K562 (cell line): Measurements from ENCODE around the gene SUPT3H.

Source experiments
- BCL6 ChIP-seq: fragments of 250-450 bp; sonication (Bioruptor Pico); IDR thresholded peaks from 2 replicates; pipeline ENCODE4 v1.4.0; 2020
- CEBPG ChIP-seq, 3 experiments: fragments of 200-800 bp in 1 of 3; sonication (Bioruptor generic) in 1 of 3; sonication (generic) in 1 of 3; formaldehyde crosslinking in 1 of 3; IDR thresholded peaks in 2 of 3; conservative IDR thresholded peaks in 1 of 3; 2 replicates each; pipeline versions ENCODE4 v1.6.1 to v1.8.0; 2016 to 2022; ENCODE audit warnings: missing compliant biosample characterization in 2 of 3, missing genetic modification characterization in 2 of 3, mild to moderate bottlenecking in 1 of 3, missing genetic modification reagents in 1 of 3
- CTCF ChIP-seq, 3 experiments: IDR thresholded peaks in 2 of 3; conservative IDR thresholded peaks in 1 of 3; 2 replicates each; pipeline ENCODE4 v1.5.1; 2011 to 2012; ENCODE audit warnings: low read length in 3 of 3, mild to moderate bottlenecking in 3 of 3, control low read depth in 2 of 3, improper control_type of control experiment in 1 of 3, inconsistent platforms in 1 of 3, low read depth in 1 of 3, mixed read lengths in 1 of 3, moderate library complexity in 1 of 3; ENCODE audit not compliant: insufficient read depth in 2 of 3
- DNMT1 ChIP-seq: fragments of 450-650 bp; IDR thresholded peaks from 2 replicates; pipeline ENCODE4 v1.6.1; 2016; ENCODE audit warnings: antibody characterized with exemption, mild to moderate bottlenecking
- EZH2 ChIP-seq: IDR thresholded peaks from 2 replicates; pipeline ENCODE4 v1.6.1; 2012; ENCODE audit warnings: low read depth, mild to moderate bottlenecking, inconsistent platforms, low read length, borderline replicate concordance
- FOXJ3 ChIP-seq: sonication (generic); formaldehyde crosslinking; IDR thresholded peaks from 2 replicates; pipeline ENCODE4 v1.4.0; 2020; ENCODE audit warnings: mild to moderate bottlenecking, missing genetic modification reagents
- KDM5B ChIP-seq: fragments of 200-600 bp; sonication (generic); IDR thresholded peaks from 2 replicates; pipeline ENCODE4 v1.6.1; 2012; ENCODE audit warnings: low read depth, mild to moderate bottlenecking, moderate library complexity, low read length, control low read depth, inconsistent platforms; ENCODE audit not compliant: insufficient replicate concordance
- PHF8 ChIP-seq: fragments of 200-600 bp; sonication (generic); IDR thresholded peaks from 2 replicates; pipeline ENCODE4 v1.6.1; 2012; ENCODE audit warnings: mixed run types, mild to moderate bottlenecking, inconsistent platforms, low read length, moderate library complexity, borderline replicate concordance
- PYGO2 ChIP-seq: fragments of 450-650 bp; IDR thresholded peaks from 2 replicates; pipeline ENCODE4 v1.6.1; 2016; ENCODE audit warnings: mild to moderate bottlenecking, missing genetic modification characterization, moderate library complexity, missing compliant biosample characterization
- RAD21 ChIP-seq, 2 experiments: fragments of 250-450 bp in 1 of 2; fragments of 450-650 bp in 1 of 2; sonication (Bioruptor Pico) in 1 of 2; formaldehyde crosslinking in 1 of 2; IDR thresholded peaks in 1 of 2; conservative IDR thresholded peaks in 1 of 2; 2 replicates each; pipeline versions ENCODE4 v1.4.0 to v1.8.0; 2020 to 2022; ENCODE audit warnings: mild to moderate bottlenecking in 2 of 2, moderate library complexity in 1 of 2
- U2AF1 ChIP-seq: fragments of 200-400 bp; formaldehyde crosslinking; optimal IDR thresholded peaks from 2 replicates; pipeline ENCODE3; 2017; ENCODE audit warnings: mild to moderate bottlenecking, low read depth, low read length, moderate library complexity
- ZKSCAN1 ChIP-seq: fragments of 150-350 bp; IDR thresholded peaks from 2 replicates; pipeline ENCODE4 v1.6.1; 2016; ENCODE audit warnings: low read depth, low read length
- TF ChIP-seq, protein P1 (sequence below), 2 experiments: fragments of 450-650 bp; IDR thresholded peaks; 2 replicates each; pipeline ENCODE4 v1.6.1; 2016; ENCODE audit warnings: mild to moderate bottlenecking in 2 of 2, borderline replicate concordance in 1 of 2, low read depth in 1 of 2, moderate library complexity in 1 of 2

DNA sequence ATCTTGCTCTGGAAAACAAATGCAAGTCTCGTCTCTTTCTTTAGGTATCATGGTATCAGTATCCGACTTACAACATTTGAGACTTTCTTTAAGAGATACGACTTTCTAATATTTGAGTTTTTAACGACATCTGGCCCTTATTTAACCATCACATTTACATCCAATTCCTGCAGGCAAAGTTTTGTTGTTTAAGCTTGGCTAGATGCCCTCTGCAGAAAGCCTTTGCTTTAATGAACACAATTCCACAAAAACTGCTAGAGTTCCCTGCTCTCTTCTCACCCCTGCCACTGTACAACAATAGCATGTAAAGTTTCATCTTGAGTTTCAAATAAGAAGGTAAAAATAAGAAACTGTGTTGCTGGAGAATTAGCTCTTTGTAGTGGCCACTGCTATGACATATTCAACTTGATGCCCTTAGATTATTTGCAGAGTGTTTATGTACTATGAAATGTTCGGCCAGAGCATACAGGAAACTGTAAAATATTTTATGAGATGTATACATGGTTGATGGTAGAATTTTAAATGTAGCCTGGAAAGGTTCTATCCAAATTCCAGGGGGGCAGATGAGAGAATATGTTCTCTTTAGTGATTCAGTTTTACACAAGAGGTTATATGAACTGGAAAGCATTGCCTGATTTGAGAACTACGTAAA is 551.6 kb downstream of the SUPT3H start:
- TF ChIP-seq FOXJ3 (CRISPR knock-in tag) = no peak
- TF ChIP-seq RAD21 (CRISPR knock-in tag; conservative IDR thresholded peaks at IDR 0.05 in 1 of 2, IDR thresholded peaks at IDR 0.05 in 1 of 2) = no peak
- TF ChIP-seq ZKSCAN1 = no peak
- TF ChIP-seq BCL6 (CRISPR knock-in tag) = no peak
- TF ChIP-seq PYGO2 = no peak
- TF ChIP-seq, protein P1, sequence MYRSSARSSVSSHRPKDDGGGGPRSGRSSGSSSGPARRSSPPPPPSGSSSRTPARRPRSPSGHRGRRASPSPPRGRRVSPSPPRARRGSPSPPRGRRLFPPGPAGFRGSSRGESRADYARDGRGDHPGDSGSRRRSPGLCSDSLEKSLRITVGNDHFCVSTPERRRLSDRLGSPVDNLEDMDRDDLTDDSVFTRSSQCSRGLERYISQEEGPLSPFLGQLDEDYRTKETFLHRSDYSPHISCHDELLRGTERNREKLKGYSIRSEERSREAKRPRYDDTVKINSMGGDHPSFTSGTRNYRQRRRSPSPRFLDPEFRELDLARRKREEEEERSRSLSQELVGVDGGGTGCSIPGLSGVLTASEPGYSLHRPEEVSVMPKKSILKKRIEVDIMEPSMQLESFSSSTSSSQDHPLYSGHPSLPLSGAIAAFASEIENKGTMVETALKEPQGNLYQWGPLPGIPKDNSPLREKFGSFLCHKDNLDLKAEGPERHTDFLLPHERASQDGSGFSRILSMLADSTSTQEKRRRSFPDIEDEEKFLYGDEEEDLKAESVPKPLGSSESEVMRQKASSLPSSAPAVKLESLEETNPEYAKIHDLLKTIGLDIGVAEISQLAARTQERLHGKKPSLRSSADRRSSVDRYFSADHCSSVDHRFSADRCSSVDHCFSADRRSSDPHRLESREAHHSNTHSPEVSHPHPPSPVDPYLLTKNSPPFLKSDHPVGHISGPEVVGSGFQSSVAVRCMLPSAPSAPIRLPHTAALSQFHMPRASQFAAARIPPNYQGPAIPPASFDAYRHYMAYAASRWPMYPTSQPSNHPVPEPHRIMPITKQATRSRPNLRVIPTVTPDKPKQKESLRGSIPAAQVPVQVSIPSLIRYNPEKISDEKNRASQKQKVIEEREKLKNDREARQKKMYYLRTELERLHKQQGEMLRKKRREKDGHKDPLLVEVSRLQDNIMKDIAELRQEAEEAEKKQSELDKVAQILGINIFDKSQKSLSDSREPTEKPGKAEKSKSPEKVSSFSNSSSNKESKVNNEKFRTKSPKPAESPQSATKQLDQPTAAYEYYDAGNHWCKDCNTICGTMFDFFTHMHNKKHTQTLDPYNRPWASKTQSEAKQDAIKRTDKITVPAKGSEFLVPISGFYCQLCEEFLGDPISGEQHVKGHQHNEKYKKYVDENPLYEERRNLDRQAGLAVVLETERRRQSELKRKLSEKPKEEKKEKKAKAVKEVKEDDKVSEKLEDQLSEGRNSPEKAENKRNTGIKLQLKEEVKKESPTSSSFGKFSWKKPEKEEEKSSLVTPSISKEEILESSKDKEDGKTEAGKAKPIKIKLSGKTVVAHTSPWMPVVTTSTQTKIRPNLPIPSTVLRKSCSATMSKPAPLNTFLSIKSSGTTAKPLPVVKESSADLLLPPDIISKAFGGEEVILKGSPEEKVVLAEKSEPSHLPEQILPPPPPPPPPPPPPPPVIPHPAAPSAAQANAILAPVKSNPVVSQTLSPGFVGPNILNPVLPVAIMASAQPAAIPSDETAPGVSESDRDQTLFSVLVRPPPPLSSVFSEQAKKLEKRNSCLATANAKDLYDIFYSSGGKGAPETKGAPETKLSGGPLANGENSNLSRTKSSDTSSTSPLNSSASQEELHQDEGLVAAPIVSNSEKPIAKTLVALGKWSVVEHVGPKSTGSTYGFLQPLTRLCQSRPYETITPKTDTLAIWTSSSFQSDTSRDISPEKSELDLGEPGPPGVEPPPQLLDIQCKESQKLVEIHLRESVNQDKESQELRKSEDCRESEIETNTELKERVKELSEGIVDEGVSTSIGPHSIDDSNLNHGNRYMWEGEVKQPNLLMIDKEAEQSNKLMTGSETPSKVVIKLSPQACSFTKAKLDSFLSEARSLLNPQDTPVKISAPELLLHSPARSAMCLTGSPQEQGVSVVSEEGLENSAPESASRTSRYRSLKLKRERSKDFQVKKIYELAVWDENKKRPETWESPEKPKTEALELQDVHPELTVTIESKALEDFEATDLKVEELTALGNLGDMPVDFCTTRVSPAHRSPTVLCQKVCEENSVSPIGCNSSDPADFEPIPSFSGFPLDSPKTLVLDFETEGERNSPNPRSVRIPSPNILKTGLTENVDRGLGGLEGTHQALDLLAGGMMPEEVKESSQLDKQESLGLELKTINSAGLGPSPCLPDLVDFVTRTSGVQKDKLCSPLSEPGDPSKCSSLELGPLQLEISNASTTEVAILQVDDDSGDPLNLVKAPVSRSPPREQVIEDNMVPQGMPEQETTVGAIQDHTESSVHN (IDR thresholded peaks at IDR 0.05; ENCODE audit: borderline replicate concordance in 1 of 2, low read depth in 1 of 2) = no peak
- no peak for TF ChIP-seq PHF8
- TF ChIP-seq U2AF1 = no peak
- TF ChIP-seq KDM5B = no peak
- no peak for TF ChIP-seq CEBPG (CRISPR knock-in tag; IDR thresholded peaks at IDR 0.05)
- no peak for TF ChIP-seq CEBPG (tag; conservative IDR thresholded peaks at IDR 0.05 in 1 of 2, IDR thresholded peaks at IDR 0.05 in 1 of 2)
- no peak for TF ChIP-seq EZH2
- no peak for TF ChIP-seq DNMT1
- no peak for TF ChIP-seq CTCF (IDR thresholded peaks at IDR 0.05 in 2 of 3, conservative IDR thresholded peaks at IDR 0.05 in 1 of 3; ENCODE audit: insufficient read depth in 2 of 3, low read depth in 1 of 3, low read length in 3 of 3)
